NCI-H82 treated with DMSO at 0.1 percent for 48 hours (cell line): ENCODE results near the gene CDH26.

Experiments used
- DNase-seq: peaks from one replicate; lab custom pipeline; 2025; ENCODE audit not compliant: unreplicated experiment; lab: John Stamatoyannopoulos, UW

The CDH26 gene

DNA sequence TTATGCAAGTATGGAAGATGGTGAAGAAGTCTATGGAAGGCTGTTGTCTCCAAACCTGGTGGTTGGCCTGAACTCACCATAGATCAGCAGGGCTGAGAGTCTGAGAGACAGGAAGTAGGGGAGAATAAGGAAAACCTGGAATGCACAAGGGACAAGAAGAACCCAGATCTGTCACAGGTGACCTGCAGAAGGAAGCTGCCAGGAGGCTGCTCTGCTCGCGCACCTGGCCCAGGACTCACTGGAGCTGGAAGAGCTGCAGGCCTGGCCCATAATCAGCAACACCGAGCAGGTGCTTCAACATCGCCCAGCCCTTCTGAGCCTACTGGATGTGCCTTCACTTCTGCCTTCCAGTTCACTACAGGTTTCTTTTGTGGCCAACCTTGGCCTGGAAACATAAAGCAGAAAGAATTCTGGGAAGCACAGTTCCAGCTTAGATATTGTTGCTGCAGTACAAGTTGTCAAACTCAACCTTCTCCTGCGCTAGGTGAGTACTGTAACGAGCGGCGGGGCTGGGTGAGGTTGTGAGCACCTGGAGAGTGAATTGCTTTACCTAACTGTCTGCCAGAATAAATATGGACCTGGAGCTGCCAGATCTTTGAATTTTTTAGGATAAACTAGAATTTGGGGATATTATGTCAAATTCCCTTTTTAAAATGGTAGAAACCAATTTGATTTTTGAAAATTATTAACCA, 82.4 kb downstream of the CDH26 start:
- DNase-seq = no peak

DNA sequence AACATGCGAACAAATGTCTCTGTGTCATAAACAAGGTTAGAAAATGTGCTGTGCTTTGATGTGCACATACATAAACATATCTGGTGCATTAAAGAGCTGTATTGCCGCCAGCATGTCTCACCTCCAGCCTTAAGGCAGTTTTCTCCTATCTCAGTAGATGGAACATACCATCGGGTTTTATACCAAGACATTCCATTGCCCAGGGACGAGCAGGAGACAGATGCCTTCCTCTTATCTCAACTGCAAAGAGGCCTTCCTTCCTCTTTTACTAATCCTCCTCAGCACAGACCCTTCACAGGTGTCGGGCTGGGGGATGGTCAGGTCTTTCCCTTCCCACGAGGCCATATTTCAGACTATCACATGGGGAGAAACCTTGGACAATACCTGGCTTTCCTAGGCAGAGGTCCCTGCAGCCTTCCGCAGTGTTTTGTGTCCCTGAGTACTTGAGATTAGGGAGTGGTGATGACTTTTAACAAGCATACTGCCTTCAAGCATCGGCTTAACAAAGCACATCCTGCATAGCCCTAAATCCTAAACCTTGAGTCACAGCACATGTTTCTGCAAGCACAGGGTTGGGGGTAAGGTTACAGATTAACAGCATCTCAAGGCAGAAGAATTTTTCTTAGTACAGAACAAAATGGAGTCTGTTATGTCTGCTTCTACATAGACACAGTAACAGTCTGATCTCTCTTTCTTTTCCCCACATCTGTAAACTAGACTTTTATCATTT, 83.4 kb downstream of the CDH26 start:
- peak; percentile 51 for DNase-seq

DNA sequence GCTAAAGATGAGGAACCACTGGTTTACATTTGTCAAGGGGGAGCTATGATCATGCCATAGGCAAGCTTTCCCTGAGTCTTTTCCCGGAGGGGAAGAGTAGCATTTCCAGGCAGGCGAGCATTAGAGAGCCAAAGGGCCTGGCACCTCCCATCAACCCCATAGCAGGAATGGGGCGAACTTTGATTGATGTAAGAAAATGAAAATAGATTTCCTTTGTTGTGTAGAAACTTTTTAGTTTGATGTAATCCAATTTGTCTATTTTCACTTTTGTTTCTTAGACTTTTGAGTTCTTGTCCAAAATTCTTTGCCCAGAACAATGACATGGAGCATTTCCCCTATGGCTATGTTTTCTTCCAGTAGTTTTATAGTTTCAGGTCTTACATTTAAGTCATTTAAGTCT, 85.2 kb downstream of the CDH26 start:
- DNase-seq = no peak

DNA sequence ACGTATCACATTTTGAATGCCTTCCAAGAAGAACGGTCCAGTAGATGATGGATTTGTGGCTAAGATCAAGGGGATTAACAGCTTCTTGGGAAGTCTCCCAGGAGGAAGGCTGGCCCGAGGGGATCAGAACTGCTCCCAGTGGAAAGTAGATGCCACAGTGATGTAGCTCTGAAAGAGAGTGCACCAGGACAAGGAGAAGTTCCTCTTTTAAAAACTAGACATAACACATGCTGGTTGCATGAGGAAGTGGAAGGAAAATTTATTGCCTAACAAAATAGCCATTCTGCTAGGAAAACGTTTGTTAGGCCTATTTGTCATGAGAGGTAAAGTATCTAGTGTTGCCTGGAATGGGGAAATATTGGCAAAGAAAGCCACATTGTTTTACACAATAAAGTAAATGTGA, 87.8 kb downstream of the CDH26 start:
- peak; percentile 45 for DNase-seq

DNA sequence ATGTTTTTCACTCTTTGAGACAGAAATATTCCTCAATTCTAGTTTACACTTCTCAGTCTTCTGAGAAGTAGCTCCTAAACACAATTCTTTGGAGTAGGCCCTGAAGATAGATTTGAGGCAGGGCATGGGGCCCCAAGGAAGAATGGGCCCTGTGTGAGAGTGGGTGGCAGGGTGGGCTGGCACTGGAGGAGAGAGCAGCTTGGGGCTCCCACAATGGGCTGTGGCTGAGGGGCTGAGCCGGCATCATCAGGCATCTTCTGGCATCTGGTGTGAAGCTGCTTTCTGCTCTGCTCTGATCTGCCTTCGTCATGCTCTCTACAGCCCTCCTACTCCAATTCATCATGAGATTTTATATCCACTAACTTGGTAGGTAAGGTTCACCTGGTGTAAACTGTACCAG, 88.2 kb downstream of the CDH26 start:
- no peak for DNase-seq

DNA sequence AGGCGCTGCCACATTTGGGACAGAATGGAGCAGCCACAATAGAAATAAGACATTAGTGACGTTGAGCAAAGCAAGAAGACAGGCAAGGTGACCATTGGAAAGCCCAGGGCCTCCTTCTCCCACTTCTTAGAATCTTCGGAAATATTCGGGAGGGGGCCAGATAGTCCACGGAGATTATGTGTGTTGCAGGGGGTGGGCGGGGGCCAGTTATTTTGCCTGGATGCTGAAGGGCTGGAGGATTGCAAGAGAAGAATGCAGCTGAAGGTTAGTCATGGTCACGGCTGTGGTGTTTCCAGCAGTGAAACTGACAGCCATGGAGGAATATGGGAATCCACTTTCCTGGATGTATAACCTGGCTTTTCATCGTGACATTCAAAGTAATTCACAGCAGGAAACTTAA, 88.6 kb downstream of the CDH26 start:
- DNase-seq = no peak

DNA sequence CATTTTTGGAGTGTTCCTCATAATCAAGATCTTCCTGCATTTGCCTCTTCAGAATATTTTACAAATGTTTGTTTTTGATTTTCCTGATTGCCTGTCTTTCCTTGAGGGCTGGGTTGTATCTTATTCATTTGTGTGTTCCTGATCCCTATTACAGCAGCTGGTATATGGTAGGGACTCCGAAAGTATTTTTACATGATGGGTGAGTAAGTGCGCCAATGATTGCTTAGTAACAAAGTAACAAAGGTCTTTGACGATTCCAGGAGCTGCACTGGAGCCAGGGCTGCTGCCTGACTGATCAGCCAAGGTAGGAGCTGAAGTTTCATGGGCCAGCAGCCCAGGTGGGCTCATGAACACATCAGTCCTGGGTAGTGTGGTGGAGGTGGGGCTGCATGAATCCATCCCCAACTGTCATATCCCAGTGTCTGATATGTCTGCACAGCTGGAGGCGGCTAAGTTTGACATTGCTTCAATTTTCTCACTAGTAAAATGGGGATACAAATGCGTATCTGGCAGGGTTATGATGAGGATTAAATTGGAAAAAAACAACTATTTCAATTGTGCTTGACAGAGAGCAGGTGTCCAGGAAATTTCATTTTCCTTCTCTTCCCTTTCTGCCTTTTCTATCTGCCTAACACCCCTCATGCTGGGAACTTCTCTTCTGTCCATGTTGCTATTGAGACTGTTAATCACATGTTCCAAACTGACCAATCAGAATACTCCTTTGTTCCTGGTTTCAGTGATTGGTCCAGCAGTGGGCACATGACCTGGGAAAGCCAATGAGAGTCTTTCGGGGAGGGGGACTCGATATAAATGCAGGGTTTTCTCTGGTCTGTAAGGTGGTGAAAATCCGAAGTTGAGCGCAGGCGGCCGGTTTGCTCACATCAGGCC, 90.7 kb downstream of the CDH26 start:
- DNase-seq = no peak

DNA sequence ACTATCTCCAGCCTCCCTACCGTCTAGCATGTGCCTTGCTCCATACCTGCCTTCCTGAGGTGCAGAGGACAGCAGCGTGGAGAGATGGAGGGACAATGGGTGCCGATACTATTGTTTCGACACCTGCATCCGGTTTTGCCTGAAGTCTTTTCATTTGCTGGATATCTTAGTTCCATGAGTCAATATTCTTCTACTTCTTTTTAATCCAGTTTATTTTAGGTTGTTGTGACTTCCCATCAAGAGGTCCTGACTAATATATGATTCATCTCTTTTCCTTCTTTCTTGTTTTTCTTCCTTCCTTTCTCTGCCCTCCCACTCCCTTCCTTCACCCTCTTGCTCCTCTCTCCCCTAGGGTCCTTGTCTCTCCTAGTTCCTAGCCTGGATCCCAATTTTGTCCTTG, 91.4 kb downstream of the CDH26 start:
- no peak for DNase-seq

DNA sequence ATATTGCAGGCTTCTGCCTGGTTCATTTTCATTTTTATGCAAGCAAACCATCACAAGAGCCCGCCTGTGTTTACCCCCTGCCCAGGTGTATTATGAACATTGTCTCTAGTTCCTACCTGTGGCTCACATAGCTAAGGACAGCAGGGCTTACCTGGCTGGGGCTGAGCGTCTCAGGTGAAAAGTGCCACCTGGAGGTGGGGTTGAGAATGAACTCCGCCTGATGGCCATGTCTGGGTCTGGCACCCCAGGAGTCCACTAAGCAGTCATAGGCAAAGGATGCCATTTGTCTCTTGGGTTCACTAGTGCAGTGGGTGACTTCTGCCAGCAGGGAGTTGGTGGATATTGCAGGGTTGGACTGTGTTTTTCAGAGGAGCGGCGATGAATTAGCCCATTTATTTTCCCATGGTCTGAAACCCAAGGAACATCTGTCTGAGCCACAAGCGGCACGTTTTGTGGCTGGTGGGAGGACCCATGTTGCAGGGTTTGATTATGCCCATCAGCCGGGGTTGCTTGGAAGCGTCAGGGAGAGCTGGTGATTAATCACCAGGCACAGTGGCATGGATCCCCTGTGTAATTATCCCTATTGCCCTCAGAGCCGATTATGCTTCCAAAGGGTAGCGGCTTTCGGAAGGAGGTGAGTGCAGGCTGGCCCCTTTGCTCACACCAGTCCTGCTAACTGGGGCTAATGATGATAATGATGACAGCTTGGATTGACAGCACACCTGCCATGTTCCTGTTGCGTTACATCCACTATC, 92.1 kb downstream of the CDH26 start:
- DNase-seq = peak; percentile 58

DNA sequence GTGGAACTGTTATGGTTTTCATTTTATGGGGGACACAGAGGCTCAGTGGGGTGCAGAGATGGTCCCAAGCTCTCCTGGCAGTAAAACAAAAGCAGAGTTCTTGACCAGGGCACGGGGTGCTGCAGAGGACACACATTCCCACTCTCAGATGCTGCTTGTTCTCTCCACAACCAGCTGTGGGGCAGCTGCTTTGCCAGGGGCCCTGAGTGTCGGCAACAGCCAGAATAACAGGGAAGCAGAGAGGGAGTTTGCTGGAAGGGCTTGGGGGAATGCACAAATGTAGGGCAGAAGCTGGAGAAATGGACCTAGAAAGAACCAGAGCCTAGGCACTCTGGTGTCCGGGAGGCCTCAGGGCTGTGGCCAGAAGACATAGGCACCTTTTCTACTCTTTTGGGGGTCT, 93.7 kb downstream of the CDH26 start:
- DNase-seq = no peak

DNA sequence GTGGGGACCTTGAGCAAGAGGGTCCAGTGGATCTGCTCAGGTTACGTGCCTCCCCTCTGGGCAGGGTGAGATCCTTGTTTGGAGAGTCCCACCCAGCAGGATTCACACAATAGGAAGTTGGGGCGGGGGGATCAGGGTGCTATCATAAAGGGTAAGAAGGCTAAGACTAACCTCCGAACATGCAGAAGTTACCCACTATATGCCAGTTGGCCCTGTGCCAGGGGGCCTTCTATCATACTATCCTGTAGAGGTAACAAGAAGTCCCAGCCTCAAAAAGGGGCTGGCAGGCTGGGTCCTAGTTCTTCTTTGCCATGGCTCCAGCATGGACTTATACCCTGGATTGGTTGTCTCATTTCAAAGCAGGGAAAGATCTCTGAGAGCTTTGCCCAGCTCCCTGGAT, 94.1 kb downstream of the CDH26 start:
- no peak for DNase-seq

DNA sequence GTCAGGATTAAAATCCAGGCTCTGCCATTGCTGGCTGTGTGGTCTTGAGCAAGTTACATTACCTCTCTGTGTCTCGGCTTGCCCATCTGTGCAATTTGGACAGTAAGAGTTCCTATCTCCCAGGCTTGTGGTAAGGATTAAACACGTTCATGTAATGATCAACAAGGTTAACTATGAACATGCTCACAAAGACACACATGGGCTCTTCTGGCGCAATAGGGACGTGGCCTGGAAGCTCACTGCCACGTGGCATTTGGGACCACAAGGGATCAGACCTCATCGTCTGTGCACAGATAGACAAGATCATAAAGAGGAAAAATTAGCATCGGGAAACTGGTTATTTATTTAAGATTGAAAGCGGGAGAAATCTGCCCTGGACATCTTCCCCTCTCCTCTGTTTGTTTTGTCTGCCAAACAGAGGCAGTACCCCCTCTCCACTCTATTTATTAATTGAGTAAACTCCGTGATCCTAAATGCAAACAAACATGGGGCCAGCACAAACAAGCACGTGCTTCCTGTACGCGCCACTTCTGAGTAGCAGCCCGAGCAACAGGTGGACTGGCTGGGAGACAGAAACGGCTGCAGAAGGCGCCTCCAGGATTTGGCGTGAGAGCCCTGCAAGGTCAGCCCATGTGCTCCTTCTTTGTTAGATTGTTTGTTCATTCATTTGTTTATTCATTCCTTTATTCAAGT, 95.0 kb downstream of the CDH26 start:
- no peak for DNase-seq

DNA sequence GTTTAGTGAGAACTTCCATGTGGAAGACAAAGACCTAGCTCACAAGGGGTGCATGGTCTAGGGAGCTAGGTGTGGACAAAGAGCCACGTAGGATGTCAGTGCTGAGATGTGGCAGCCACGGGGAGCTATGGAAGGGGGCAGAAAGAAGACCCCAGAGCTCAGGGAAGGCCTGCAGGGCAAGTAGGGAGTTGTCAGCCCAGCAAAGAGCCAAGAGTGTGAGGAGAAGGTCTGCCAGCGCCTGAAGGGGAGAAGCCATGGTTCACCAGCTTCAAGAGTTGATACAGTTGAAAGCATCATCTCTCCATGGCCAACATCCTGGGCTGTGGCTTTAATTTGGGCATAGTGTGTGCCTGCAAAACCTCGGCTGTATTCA, 95.6 kb downstream of the CDH26 start:
- no peak for DNase-seq

DNA sequence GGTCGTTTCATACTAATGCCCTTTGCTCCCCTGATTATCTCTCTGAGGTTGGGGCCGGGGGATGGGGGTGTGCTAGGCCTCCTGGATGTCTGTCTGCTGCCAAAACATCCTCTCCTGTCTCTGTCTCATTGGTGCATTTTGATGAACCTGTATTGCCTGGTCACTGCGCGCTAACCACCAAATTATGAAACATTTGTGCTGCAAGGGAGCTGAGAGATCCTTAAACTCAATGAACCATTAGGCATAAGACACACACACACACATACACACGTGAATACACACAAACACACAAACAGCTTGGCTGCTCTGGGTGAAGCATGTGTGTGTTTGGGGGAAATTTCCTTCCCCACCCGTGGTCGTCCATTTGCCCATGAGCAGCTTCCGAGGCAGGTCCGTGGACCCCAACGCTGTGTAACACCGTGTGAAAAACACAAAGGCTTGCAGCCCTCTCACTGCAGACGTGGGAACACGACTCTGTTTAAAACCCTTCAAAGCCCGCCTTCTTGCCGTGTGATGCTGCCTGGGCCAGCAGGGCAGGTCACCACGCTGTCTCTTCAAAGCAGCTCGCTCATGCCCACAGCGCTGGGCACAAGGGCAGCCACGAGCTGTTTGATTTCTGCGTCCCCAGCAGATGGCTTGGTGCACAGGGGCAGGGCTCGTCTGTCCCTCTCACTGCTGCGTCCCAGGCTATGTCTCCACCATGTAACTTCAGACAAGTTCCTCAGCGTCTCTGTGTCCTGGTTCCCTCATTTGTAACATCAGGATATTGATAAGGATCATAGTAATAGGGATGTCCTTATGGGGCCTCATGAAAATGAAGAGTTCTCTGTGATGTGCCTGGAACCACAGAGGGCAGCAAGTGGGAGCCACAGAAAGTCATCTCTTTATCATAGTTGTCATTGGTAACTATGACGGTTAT, 96.8 kb downstream of the CDH26 start:
- DNase-seq = no peak

DNA sequence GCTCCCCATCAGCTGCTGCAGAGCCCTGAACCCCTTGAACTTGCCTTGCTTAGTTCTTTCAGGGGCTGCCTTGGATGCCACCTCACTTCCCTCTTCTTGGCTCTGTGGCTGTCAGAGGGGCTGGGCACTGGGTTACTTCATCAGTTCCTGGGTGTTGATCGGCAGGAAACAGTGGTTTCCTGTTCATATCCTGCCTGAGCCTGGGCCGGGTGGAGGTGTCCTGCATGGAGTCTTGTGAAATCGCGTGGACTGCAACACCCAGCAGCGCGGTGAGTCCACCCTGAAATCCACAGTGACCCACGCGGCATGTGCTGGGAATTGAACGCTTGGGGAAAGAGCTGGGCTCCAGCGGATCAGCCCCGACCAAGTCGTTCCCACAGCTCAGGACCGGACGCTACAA, 97.5 kb downstream of the CDH26 start:
- no peak for DNase-seq

DNA sequence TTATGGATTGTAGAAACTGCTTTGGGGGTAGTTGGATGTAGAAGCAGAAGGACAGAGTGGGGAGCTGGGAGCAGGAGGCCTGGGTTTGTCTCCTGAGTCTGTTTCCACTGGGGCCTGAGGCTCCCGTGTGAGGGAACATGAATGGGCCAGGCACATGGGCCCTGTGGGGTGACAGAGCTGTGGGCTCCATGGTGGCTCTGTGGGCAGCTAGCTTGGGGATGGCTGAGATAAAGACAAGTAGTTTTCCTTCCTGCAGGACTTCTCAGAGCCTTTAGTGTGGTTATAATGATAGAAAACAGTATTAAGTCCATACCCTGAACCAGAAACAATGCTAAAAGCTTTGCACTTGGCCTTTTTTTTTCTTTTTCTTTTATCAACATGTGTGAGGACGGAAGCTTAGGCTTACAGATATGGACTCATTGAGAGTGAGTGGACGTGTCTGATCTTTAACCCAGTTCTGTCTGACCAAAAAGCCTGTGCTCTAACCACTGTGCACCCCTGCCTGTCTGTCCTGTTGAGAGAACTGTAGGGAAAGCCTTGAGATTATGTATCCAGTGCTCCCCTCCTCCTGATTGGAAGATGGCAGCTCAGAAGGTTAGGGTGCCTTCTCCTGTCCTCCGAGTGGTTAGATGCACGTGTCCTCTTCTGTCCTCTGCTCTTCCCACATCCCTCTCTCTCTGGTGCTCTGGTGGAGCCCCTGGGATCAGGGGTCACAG, 98.3 kb downstream of the CDH26 start:
- DNase-seq = no peak

DNA sequence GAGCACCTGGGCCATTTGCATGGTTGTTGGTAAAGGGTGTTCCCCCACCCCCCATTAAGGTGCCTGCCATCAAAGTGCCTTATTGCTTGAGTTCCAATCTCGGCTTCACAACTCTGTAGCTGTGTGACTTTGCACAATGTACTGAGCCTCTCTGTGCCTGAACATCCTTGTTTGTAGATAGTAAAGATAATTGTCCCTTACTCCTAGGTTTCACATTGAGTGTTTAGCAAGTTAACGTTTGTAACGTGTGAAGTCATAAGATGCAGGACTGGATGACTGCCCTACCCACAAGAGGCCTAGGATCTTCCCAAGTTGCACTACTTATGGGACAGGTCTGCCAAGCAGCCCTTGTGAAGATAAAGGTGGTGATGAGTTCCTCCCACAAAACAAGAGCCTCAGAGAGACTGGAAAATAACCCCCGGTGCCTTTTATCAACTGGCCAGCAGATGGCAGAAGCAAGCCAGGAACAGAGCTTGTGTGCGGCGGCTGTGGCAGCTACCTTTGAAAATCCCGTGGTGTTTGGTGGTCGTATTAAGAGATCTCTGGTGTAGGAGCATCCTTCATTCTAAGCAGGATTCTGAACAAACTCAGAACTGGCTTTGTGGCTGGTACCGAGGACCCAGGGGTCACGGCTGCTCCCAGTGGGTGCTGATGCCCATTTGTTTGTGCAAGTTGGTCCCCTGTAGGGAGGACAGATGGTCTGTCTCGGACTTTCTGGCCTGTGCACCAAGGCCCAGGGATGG, 99.1 kb downstream of the CDH26 start:
- peak; percentile 79 for DNase-seq
